IMR-90 (cell line): Measurements from ENCODE around the gene ANK3. TPM values are rescaled to one million over a fixed set of nuclear protein-coding genes. Genes with fewer than 3 reads are reported as not detected.

Experiments used
- ATAC-seq: fragments of 200-7000 bp; cut with Tn5 transposase; 2 replicates; pipeline ENCODE4 v1.9.1; 2020; ENCODE audit warnings: low read depth, mild to moderate bottlenecking, moderate library complexity
- BruUV-seq: library from RNA; stranded (reverse); fragments of 400-500 nt; replicated peaks from 2 replicates; lab custom pipeline; 2021; lab: Mats Ljungman, UMichigan
- CTCF ChIA-PET: fragments of 300-600 bp; formaldehyde crosslinking; extraction: SDS; loops from one replicate; lab custom pipeline; 2021; ENCODE audit warnings: antibody characterized with exemption; lab: Yijun Ruan, JAX
- POLR2A ChIA-PET: fragments of 300-600 bp; sonication (Branson Sonifier 250); formaldehyde crosslinking; loops from one replicate; lab custom pipeline; 2022; ENCODE audit warnings: antibody characterized with exemption; ENCODE audit not compliant: unreplicated experiment; lab: Charles Lee
- DNase-seq: peaks from one replicate; pipeline ENCODE4 v3.0.0; 2013
- H2AFZ ChIP-seq: replicated peaks from 2 replicates; pipeline ENCODE3; 2013; ENCODE audit warnings: low read length, mild to moderate bottlenecking; ENCODE audit not compliant: poor library complexity
- H2AK5ac ChIP-seq: 2 replicates; pipeline ENCODE4 v1.6.1; 2013; ENCODE audit warnings: low read depth, low read length, inconsistent platforms
- H2AK9ac ChIP-seq: replicated peaks from 2 replicates; pipeline ENCODE3; 2013; ENCODE audit warnings: mild to moderate bottlenecking, low read depth, low read length, moderate library complexity; ENCODE audit not compliant: poor library complexity
- H2BK120ac ChIP-seq: 2 replicates; pipeline ENCODE4 v1.6.1; 2013; ENCODE audit warnings: low read depth, low read length, inconsistent platforms
- H2BK15ac ChIP-seq: 3 replicates; pipeline ENCODE4 v1.6.1; 2013; ENCODE audit warnings: low read depth, low read length, inconsistent platforms
- H2BK20ac ChIP-seq: 2 replicates; pipeline ENCODE4 v1.6.1; 2013; ENCODE audit warnings: low read depth, mild to moderate bottlenecking, inconsistent platforms, low read length, moderate library complexity
- H2BK5ac ChIP-seq: 2 replicates; pipeline ENCODE4 v1.6.1; 2013; ENCODE audit warnings: mild to moderate bottlenecking, low read depth, low read length, inconsistent platforms; ENCODE audit not compliant: poor library complexity, severe bottlenecking
- H3K14ac ChIP-seq: replicated peaks from 2 replicates; pipeline ENCODE4 v1.6.1; 2013; ENCODE audit warnings: low read depth, low read length, inconsistent platforms
- H3K18ac ChIP-seq: 2 replicates; pipeline ENCODE4 v1.6.1; 2013; ENCODE audit warnings: low read depth, low read length, control low read depth
- H3K23ac ChIP-seq: 2 replicates; pipeline ENCODE4 v1.6.1; 2013; ENCODE audit warnings: low read depth, low read length, inconsistent platforms
- H3K27ac ChIP-seq: 2 replicates; pipeline ENCODE4 v1.5.1; 2013; ENCODE audit warnings: mild to moderate bottlenecking, control low read depth, low read length; ENCODE audit not compliant: insufficient read depth
- H3K27me3 ChIP-seq: 2 replicates; pipeline ENCODE4 v1.6.1; 2013; ENCODE audit warnings: low read length; ENCODE audit not compliant: control insufficient read depth, insufficient read depth
- H3K36me3 ChIP-seq: 2 replicates; pipeline ENCODE4 v1.6.1; 2013; ENCODE audit warnings: low read length, mixed read lengths; ENCODE audit not compliant: control insufficient read depth, insufficient read depth
- H3K4ac ChIP-seq: 2 replicates; pipeline ENCODE4 v1.6.1; 2013; ENCODE audit warnings: low read depth, low read length, inconsistent platforms
- H3K4me1 ChIP-seq: 2 replicates; pipeline ENCODE4 v1.6.1; 2013; ENCODE audit warnings: low read length, mixed read lengths; ENCODE audit not compliant: control insufficient read depth, insufficient read depth
- H3K4me2 ChIP-seq: 2 replicates; pipeline ENCODE4 v1.6.1; 2013; ENCODE audit warnings: low read depth, mild to moderate bottlenecking, control low read depth, low read length, moderate library complexity
- H3K4me3 ChIP-seq: 2 replicates; pipeline ENCODE4 v1.5.1; 2013; ENCODE audit warnings: low read depth, mild to moderate bottlenecking, control low read depth, low read length, moderate library complexity; ENCODE audit not compliant: insufficient read depth
- H3K56ac ChIP-seq: 2 replicates; pipeline ENCODE4 v1.6.1; 2013; ENCODE audit warnings: low read length, inconsistent platforms; ENCODE audit not compliant: insufficient read depth; ENCODE audit errors: extremely low read depth
- H3K79me1 ChIP-seq, 2 experiments: 2 replicates each; pipeline ENCODE4 v1.6.1; 2013; ENCODE audit warnings: low read length in 2 of 2, inconsistent platforms in 1 of 2, low read depth in 1 of 2
- H3K9ac ChIP-seq: 2 replicates; pipeline ENCODE4 v1.6.1; 2013; ENCODE audit warnings: low read depth, low read length, control low read depth
- H3K9me1 ChIP-seq: 2 replicates; pipeline ENCODE4 v1.6.1; 2013; ENCODE audit warnings: low read length, inconsistent platforms; ENCODE audit not compliant: insufficient read depth
- H3K9me3 ChIP-seq: 2 replicates; pipeline ENCODE4 v1.6.1; 2013; ENCODE audit warnings: low read length; ENCODE audit not compliant: control insufficient read depth, insufficient read depth
- H4K20me1 ChIP-seq: 2 replicates; pipeline ENCODE4 v1.6.1; 2013; ENCODE audit warnings: low read length, inconsistent platforms; ENCODE audit not compliant: insufficient read depth
- H4K5ac ChIP-seq: 2 replicates; pipeline ENCODE4 v1.6.1; 2013; ENCODE audit warnings: mild to moderate bottlenecking, low read depth, low read length, control low read depth
- H4K8ac ChIP-seq, 2 experiments: 2 replicates each; pipeline ENCODE4 v1.6.1; 2013; ENCODE audit warnings: low read depth in 2 of 2, low read length in 2 of 2, control low read depth in 1 of 2, inconsistent platforms in 1 of 2
- H4K91ac ChIP-seq: 2 replicates; pipeline ENCODE4 v1.6.1; 2013; ENCODE audit warnings: low read depth, low read length, inconsistent platforms; ENCODE audit not compliant: insufficient read depth
- CEBPB ChIP-seq: IDR thresholded peaks from 2 replicates; pipeline ENCODE4 v1.6.1; 2012; ENCODE audit warnings: low read depth, low read length, improper control_type of control experiment
- MAZ ChIP-seq: IDR thresholded peaks from 2 replicates; pipeline ENCODE4 v1.6.1; 2012; ENCODE audit warnings: low read depth, mild to moderate bottlenecking, low read length, improper control_type of control experiment, moderate library complexity, borderline replicate concordance
- RAD21 ChIP-seq: IDR thresholded peaks from 2 replicates; pipeline ENCODE4 v1.6.1; 2012; ENCODE audit warnings: low read length, improper control_type of control experiment
- WGBS, 2 experiments: methylation state at CpG; one replicate each; pipeline versions ENCODE4 v1.1.5 to v1.1.7; 2013; ENCODE audit warnings: missing lambda C conversion rate in 2 of 2; ENCODE audit not compliant: insufficient read length in 1 of 2; ENCODE audit errors: extremely low coverage in 2 of 2; 5-methylcytosine and 5-hydroxymethylcytosine counted together
- dilution Hi-C: fragments of 300-500 bp; cut with HindIII; formaldehyde crosslinking; loops from one replicate; pipeline ENCODE4 v1.14.3; 2018; ENCODE audit warnings: low sequenced_read_pairs; ENCODE audit not compliant: unreplicated experiment
- in situ Hi-C: fragments of 300-500 bp; cut with MboI; formaldehyde crosslinking; loops from 3 replicates; pipeline ENCODE4 v1.14.3; 2019; ENCODE audit warnings: low sequenced_read_pairs, inconsistent platforms, mixed read lengths
- intact Hi-C: fragments of 100-400 bp; cut with micrococcal nuclease; formaldehyde crosslinking; loops from 2 replicates; pipeline ENCODE4 v1.10.0; 2022
- polyA plus RNA-seq, 3 experiments: library from polyadenylated mRNA; depleted of rRNA; stranded (reverse); fragments of >200 nt; gene quantifications; 2 replicates each; pipeline ENCODE4 v1.2.3, GENCODE V29; 2012; ENCODE audit warnings: low replicate concordance in 1 of 3
- total RNA-seq: library from RNA; depleted of rRNA; stranded (reverse); fragments of >200 nt; gene quantifications from 2 replicates; pipeline ENCODE4 v1.2.3, GENCODE V29; 2012

The ANK3 gene
- total and polyA plus RNA-seq, 2 of the 4 experiments (the other 2 are of a cell fraction), result 0.63 to 1.8 TPM

DNA sequence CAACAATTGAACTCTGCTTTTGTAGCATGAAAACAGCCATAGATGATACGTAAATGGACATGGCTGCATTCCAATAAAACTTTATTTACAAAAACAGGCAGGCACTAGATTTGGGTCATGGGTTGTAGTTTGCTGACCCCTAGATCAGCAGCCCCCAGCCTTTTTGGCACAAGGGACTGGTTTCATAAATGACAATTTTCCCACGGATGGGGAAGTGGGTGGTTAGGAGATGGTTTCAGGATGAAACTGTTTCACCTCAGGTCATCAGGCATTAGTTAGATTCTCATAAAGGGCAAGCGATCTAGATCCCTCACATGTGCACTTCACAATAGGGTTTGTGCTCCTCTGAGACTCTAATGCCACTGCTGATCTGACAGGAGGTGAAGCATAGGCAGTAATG is 16.5 kb upstream of the ANK3 start:
- Histone ChIP-seq H2BK15ac (no peak overlapping the region), H3K27ac (no peak overlapping the region), H3K9ac (no peak overlapping the region), H2AFZ (no peak overlapping the region), H3K4me2 (no peak overlapping the region), H3K79me1 (no peaks in the 10 kb centered on the region), H4K20me1 (no peaks in the 10 kb centered on the region), H2BK5ac (no peak overlapping the region), H3K56ac (no peak overlapping the region), H2BK20ac (no peak overlapping the region; the same call in 1 of the 2 replicates), H3K18ac (no peak overlapping the region), H3K27me3 (no peaks in the 10 kb centered on the region), H3K36me3 (no peaks in the 10 kb centered on the region), H3K23ac (0 out of 2 replicates have a peak overlapping the region, but pooled peaks have one; percentile 16), H4K8ac (no peak overlapping the region), H3K9me3 (peaks cover 3% of the 10 kb centered on the region), H2AK9ac (no peak overlapping the region), H4K5ac (no peak overlapping the region), H3K4me1 (peaks cover 15% of the 10 kb centered on the region), H3K14ac (0 out of 2 replicates have a peak overlapping the region, but pooled peaks have one; percentile 5), H3K4ac (0 out of 2 replicates have a peak overlapping the region, but pooled peaks have one; percentile 34), H3K4me3 (no peak overlapping the region), H2BK120ac (no peak overlapping the region; the same call in 1 of the 2 replicates), H3K9me1 (peaks cover 16% of the 10 kb centered on the region), H4K91ac (no peak overlapping the region), H2AK5ac (peak overlapping the region; percentile 67; the same call in 1 of the 2 replicates)
- in situ Hi-C loops, result loop anchor here (25.0 kb wide), 1 partner anchor 519 kb away; no protein-coding TSS in a partner anchor
- no CpG with 5 or more reads among the region's 3 CpGs for WGBS, 2 experiments
- TF ChIP-seq CEBPB, result no peak
- TF ChIP-seq RAD21, result no peak
- TF ChIP-seq MAZ, result no peak
- BruUV-seq, result no TSS peak
- CTCF ChIA-PET, result no interaction called here
- POLR2A ChIA-PET, result no interaction called here
- intact Hi-C loops, result no loop called here
- DNase-seq (no peak), ATAC-seq (no peak)
- dilution Hi-C loops, result no loop called here
